Parathyroid adenoma (tissue), 2 donors: ENCODE measurements around the gene NCAPH2.
A peak's percentile ranks its signal among the peaks of the same experiment; 100 is the strongest.

Experiments used
- H2AFZ ChIP-seq: fragments of 300-600 bp; sonication (generic); one replicate; pipeline ENCODE4 v1.7.0; 2017; ENCODE audit warnings: antibody characterized with exemption, mild to moderate bottlenecking
- H3K27ac ChIP-seq: fragments of 300-600 bp; sonication (generic); one replicate; pipeline ENCODE4 v1.7.0; 2017
- H3K27me3 ChIP-seq: fragments of 300-600 bp; sonication (generic); one replicate; pipeline ENCODE4 v1.7.0; 2017; ENCODE audit warnings: low read length; ENCODE audit not compliant: control insufficient read depth, insufficient read depth
- H3K36me3 ChIP-seq: fragments of 300-600 bp; sonication (generic); one replicate; pipeline ENCODE4 v1.7.0; 2017; ENCODE audit warnings: low read length; ENCODE audit not compliant: control insufficient read depth, insufficient read depth
- H3K4me1 ChIP-seq: fragments of 300-600 bp; sonication (generic); one replicate; pipeline ENCODE4 v1.7.0; 2017; ENCODE audit warnings: control low read depth
- H3K4me2 ChIP-seq: fragments of 300-600 bp; sonication (generic); one replicate; pipeline ENCODE4 v1.7.0; 2017; ENCODE audit warnings: low read length
- H3K4me3 ChIP-seq: fragments of 300-600 bp; sonication (generic); one replicate; pipeline ENCODE4 v1.7.0; 2017; ENCODE audit warnings: low read depth, low read length
- H3K79me2 ChIP-seq: fragments of 300-600 bp; sonication (generic); one replicate; pipeline ENCODE4 v1.7.0; 2017; ENCODE audit warnings: control low read depth
- H3K9ac ChIP-seq: fragments of 300-600 bp; sonication (generic); one replicate; pipeline ENCODE4 v1.7.0; 2017; ENCODE audit warnings: mild to moderate bottlenecking
- H3K9me3 ChIP-seq: fragments of 300-600 bp; sonication (generic); one replicate; pipeline ENCODE4 v1.7.0; 2017; ENCODE audit warnings: low read length; ENCODE audit not compliant: control insufficient read depth
- CTCF ChIP-seq: fragments of 300-600 bp; sonication (generic); IDR thresholded peaks from one replicate; pipeline ENCODE4 v1.7.0; 2017; ENCODE audit warnings: antibody characterized with exemption, mild to moderate bottlenecking
- donor health status: primary hyperparathyroidism.

The NCAPH2 gene

GRCh38 chr22:50546326-50547262 is 38.6 kb downstream of the NCAPH2 start:
- no peak overlapping the region for H3K27ac ChIP-seq
- H3K9me3 ChIP-seq = no peaks in the 10 kb centered on the region
- no peaks in the 10 kb centered on the region for H3K36me3 ChIP-seq
- TF ChIP-seq CTCF = no peak
- H3K79me2 ChIP-seq = no peaks in the 10 kb centered on the region
- H3K4me1 ChIP-seq = peaks cover 7% of the 10 kb centered on the region
- H3K4me2 ChIP-seq = peak overlapping the region; percentile 56
- H3K27me3 ChIP-seq = no peaks in the 10 kb centered on the region
- H2AFZ ChIP-seq = peak overlapping the region; percentile 70
- peak overlapping the region; percentile 19 for H3K4me3 ChIP-seq
- no peak overlapping the region for H3K9ac ChIP-seq

- H3K9me3 ChIP-seq = no peaks in the 10 kb centered on the region
- no peak overlapping the region for H3K27ac ChIP-seq
- no peak overlapping the region for H2AFZ ChIP-seq
- peak overlapping the region; percentile 19 for H3K4me3 ChIP-seq
- H3K4me1 ChIP-seq = peaks cover 7% of the 10 kb centered on the region
- H3K27me3 ChIP-seq = no peaks in the 10 kb centered on the region
- no peak for TF ChIP-seq CTCF
- H3K9ac ChIP-seq = no peak overlapping the region
- no peaks in the 10 kb centered on the region for H3K79me2 ChIP-seq
- no peaks in the 10 kb centered on the region for H3K36me3 ChIP-seq
- H3K4me2 ChIP-seq = peak overlapping the region; percentile 56
Observed at GRCh38 chr22:50547263-50547985, 39.4 kb downstream of the NCAPH2 start.

DNA sequence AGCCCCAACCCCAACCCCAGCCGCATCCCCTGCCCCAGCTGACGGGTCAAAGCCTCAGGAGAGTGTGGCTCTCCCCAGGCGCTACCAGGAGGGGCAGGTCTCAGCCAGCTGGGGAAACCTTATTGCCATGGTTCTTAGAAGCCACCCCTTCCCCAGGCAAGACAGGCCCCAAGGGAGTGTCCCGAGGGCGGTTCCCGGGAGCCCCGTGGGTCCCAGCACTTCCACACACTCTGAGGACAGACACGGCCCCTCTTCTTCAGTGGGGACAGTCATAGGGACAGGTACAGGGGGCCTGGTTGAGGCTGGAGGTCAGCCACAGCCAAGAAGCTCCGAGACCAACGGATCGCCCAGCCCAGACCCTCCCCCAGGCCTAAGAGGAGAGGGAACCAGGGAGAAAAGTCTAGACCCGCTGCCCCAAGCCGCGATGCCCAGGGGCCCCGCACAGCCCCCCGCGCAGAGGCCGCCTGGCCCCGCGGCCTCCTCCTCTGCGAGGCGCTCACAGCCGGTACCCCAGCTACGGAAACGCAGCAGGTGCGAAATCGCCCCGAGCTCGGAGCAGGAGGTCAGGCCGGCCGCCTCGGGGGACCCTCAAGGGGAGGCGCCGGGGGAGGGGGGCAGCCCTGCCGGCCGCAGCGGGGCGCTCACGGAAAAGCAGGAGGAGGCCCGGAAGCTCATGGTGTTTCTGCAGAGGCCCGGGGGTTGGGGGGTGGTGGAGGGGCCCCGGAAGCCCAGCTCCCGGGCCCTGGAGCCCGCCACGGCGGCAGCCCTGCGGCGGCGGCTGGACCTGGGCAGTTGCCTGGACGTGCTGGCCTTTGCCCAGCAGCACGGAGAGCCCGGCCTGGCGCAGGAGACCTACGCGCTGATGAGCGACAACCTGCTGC is 40.3 kb downstream of the NCAPH2 start:
- Histone ChIP-seq H3K36me3 (no peaks in the 10 kb centered on the region), H3K27ac (no peak overlapping the region), H3K9ac (no peak overlapping the region), H3K79me2 (no peaks in the 10 kb centered on the region), H3K27me3 (no peaks in the 10 kb centered on the region), H3K4me3 (no peak overlapping the region), H2AFZ (no peak overlapping the region), H3K4me2 (no peak overlapping the region), H3K9me3 (no peaks in the 10 kb centered on the region), H3K4me1 (peaks cover 7% of the 10 kb centered on the region)
- TF ChIP-seq CTCF = no peak

DNA sequence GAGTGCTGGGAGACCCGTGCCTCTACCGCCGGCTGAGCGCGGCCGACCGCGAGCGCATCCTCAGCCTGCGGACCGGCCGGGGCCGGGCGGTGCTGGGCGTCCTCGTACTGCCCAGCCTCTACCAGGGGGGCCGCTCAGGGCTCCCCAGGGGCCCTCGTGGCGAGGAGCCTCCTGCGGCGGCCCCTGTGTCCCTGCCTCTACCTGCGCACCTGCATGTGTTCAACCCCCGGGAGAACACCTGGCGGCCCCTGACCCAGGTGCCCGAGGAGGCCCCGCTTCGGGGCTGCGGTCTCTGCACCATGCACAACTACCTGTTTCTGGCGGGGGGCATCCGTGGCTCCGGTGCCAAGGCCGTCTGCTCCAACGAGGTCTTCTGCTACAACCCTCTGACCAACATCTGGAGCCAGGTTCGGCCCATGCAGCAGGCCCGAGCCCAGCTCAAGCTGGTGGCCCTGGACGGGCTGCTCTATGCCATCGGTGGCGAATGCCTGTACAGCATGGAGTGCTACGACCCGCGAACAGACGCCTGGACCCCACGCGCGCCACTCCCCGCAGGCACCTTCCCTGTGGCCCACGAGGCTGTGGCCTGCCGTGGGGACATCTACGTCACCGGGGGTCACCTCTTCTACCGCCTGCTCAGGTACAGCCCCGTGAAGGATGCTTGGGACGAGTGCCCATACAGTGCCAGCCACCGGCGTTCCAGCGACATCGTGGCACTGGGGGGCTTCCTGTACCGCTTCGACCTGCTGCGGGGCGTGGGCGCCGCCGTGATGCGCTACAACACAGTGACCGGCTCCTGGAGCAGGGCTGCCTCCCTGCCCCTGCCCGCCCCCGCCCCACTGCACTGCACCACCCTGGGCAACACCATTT is 41.1 kb downstream of the NCAPH2 start:
- no peaks in the 10 kb centered on the region for H3K36me3 ChIP-seq
- no peak overlapping the region for H2AFZ ChIP-seq
- no peak overlapping the region for H3K27ac ChIP-seq
- no peaks in the 10 kb centered on the region for H3K9me3 ChIP-seq
- no peak overlapping the region for H3K4me3 ChIP-seq
- no peak for TF ChIP-seq CTCF
- H3K27me3 ChIP-seq = no peaks in the 10 kb centered on the region
- H3K79me2 ChIP-seq = no peaks in the 10 kb centered on the region
- H3K4me2 ChIP-seq = no peak overlapping the region
- peaks cover 7% of the 10 kb centered on the region for H3K4me1 ChIP-seq
- H3K9ac ChIP-seq = no peak overlapping the region
